ENCODE measurements around the gene PMIS2. TPM values are rescaled to one million over a fixed set of nuclear protein-coding genes. Genes with fewer than 3 reads are reported as not detected.

PMIS2 gene
- total and polyA plus RNA-seq, 8 donors, result not detected

DNA sequence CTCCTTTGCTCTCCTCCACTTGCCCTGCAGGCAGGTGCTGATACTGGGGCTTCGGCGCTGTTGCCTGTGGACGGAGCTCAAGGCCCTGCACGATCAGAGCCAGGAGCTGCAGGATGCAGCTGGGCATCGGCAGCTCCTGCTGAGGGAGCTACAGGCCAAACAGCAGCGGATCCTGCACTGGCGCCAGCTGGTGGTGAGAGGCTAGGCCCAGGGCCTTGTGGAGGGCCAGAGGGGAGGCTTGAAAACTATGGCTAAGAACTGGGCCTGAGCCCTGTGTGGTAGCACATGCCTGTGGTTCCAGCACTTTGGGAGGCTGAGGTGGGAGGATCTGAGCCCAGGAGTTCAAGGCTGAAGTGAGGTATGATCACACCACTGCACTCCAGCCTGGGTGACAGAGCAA, 32.9 kb downstream of the PMIS2 start:
- WGBS, 5 donors, result 70 to 81% (median 79%) methylated on average over 4 to 7 of the region's 7 CpGs
- TF ChIP-seq, protein P1, sequence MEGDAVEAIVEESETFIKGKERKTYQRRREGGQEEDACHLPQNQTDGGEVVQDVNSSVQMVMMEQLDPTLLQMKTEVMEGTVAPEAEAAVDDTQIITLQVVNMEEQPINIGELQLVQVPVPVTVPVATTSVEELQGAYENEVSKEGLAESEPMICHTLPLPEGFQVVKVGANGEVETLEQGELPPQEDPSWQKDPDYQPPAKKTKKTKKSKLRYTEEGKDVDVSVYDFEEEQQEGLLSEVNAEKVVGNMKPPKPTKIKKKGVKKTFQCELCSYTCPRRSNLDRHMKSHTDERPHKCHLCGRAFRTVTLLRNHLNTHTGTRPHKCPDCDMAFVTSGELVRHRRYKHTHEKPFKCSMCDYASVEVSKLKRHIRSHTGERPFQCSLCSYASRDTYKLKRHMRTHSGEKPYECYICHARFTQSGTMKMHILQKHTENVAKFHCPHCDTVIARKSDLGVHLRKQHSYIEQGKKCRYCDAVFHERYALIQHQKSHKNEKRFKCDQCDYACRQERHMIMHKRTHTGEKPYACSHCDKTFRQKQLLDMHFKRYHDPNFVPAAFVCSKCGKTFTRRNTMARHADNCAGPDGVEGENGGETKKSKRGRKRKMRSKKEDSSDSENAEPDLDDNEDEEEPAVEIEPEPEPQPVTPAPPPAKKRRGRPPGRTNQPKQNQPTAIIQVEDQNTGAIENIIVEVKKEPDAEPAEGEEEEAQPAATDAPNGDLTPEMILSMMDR (IDR thresholded peaks at IDR 0.05), result no peak
- TF ChIP-seq POLR2A (IDR thresholded peaks at IDR 0.05), result no peak
- no peak for TF ChIP-seq POLR2AphosphoS5 (IDR thresholded peaks at IDR 0.05)
- TF ChIP-seq EP300 (IDR thresholded peaks at IDR 0.05), result no peak
- no peak for DNase-seq
- Histone ChIP-seq H3K9me3 (no peaks in the 10 kb centered on the region), H3K4me1 (no peaks in the 10 kb centered on the region), H3K4me3 (no peak overlapping the region), H3K27ac (no peak overlapping the region), H3K36me3 (peaks cover 3 to 72% (median 60%) of the 10 kb centered on the region in 4 donors), H3K27me3 (no peaks in the 10 kb centered on the region)
- intact Hi-C loops (cut with DNase I; ENCODE audit: low total_unique reads), result no loop called here

DNA sequence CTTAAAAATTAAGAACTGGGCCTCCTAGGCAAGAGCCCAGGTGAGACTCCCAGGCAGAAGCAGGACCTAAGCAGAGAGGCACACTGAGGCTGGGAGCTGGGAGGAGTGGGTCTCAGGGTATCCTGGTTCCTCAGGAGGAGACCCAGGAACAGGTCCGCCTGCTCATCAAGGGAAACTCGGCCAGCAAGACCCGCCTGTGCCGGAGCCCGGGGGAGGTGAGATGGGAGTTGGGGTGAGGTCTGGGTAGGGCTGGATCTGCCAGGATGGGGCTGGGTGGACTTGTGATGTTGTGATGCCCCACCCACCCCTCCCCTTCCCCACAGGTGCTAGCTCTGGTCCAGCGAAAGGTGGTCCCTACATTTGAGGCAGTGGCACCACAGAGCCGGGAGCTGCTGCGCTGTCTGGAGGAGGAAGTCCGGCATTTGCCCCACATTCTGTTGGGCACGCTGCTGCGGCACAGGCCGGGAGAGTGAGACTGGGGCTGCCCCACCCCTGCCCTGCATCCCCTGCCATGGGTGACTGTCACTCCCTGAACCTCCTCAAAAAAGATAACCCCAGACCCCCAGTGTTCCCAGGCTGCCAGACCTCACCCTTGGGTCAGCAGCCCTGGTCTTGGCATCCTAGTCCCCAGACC, 33.4 kb downstream of the PMIS2 start:
- intact Hi-C loops (cut with DNase I; ENCODE audit: low total_unique reads), result no loop called here
- Histone ChIP-seq H3K36me3 (peaks cover 3 to 72% (median 60%) of the 10 kb centered on the region in 4 donors), H3K27me3 (no peaks in the 10 kb centered on the region), H3K27ac (no peak overlapping the region), H3K4me3 (no peak overlapping the region), H3K4me1 (no peaks in the 10 kb centered on the region), H3K9me3 (no peaks in the 10 kb centered on the region)
- TF ChIP-seq EP300 (IDR thresholded peaks at IDR 0.05) (no peak), POLR2AphosphoS5 (IDR thresholded peaks at IDR 0.05) (no peak), POLR2A (IDR thresholded peaks at IDR 0.05) (no peak)
- TF ChIP-seq, protein P1 (IDR thresholded peaks at IDR 0.05), result no peak
- 96 to 98% (median 97%) methylated on average over 8 to 12 of the region's 12 CpGs for WGBS, 5 donors
- no peak for DNase-seq

DNA sequence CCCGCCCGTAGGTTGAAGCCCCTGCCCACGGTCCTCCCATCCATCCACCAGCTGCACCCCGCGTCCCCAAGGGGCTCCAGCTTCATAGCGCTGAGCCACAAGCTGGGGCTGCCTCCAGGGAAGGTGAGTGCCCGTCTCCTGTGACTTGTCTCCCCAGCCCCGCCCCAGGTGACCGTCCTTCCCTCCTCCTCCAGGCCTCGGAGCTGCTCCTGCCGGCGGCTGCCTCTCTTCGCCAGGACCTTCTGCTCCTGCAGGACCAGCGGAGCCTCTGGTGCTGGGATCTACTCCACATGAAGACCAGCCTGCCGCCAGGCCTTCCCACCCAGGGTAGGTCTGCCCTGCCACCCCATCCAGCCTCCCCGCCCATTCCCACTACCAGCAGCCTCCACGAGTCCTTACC, 34.0 kb downstream of the PMIS2 start:
- no peak for DNase-seq
- peaks cover 3 to 68% (median 58%) of the 10 kb centered on the region in 4 donors for H3K36me3 ChIP-seq
- TF ChIP-seq, protein P1 (IDR thresholded peaks at IDR 0.05), result no peak
- TF ChIP-seq EP300 (IDR thresholded peaks at IDR 0.05) (no peak), POLR2AphosphoS5 (IDR thresholded peaks at IDR 0.05) (no peak), POLR2A (IDR thresholded peaks at IDR 0.05) (no peak)
- intact Hi-C loops (cut with DNase I; ENCODE audit: low total_unique reads), result no loop called here
- H3K27me3 ChIP-seq, result no peaks in the 10 kb centered on the region
- H3K9me3 ChIP-seq, result no peaks in the 10 kb centered on the region
- H3K27ac ChIP-seq, result no peak overlapping the region
- H3K4me3 ChIP-seq, result no peak overlapping the region
- 87 to 93% (median 91%) methylated on average over 3 to 17 of the region's 17 CpGs for WGBS, 5 donors
- H3K4me1 ChIP-seq, result no peaks in the 10 kb centered on the region

DNA sequence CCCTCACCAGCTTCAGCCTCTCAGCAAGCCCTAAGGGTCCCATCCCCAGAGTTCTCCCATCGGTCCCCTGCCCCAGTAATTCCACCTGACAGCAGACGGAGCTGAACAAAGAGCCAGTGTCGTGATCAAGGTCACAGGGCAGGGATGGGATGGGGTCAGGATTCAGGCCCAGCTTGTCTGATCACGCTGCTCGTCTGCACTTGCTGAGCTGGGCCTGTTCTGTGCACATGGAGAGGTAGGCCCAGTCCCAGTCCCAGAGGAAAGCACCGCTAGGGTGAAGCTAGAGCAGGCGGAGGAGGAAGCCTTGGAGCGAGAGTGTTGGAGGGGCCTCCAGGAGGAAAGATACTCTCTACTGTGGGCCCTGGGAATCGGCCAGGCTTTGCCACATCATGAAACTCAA, 35.7 kb downstream of the PMIS2 start:
- 93 to 97% (median 95%) methylated on average over 9 of the region's 9 CpGs for WGBS, 5 donors
- no peak for DNase-seq
- H3K4me3 ChIP-seq, result no peak overlapping the region
- TF ChIP-seq POLR2AphosphoS5 (IDR thresholded peaks at IDR 0.05) (no peak), EP300 (IDR thresholded peaks at IDR 0.05) (no peak), POLR2A (IDR thresholded peaks at IDR 0.05) (no peak)
- TF ChIP-seq, protein P1 (IDR thresholded peaks at IDR 0.05), result no peak
- H3K36me3 ChIP-seq, result peaks cover 0 to 51% (median 42%) of the 10 kb centered on the region in 4 donors
- H3K4me1 ChIP-seq, result no peaks in the 10 kb centered on the region
- intact Hi-C loops (cut with DNase I; ENCODE audit: low total_unique reads), result no loop called here
- H3K9me3 ChIP-seq, result no peaks in the 10 kb centered on the region
- H3K27me3 ChIP-seq, result no peaks in the 10 kb centered on the region
- H3K27ac ChIP-seq, result no peak overlapping the region
